Ovary (tissue), 9 donors: ENCODE measurements around the gene KRT31. TPM values are rescaled to one million over a fixed set of nuclear protein-coding genes. Genes with fewer than 3 reads are reported as not detected.

Source experiments
- DNase-seq, 5 donors: peaks; one replicate each; pipeline ENCODE4 v3.0.0-alpha.2; 2019 to 2020
- H3K27ac ChIP-seq, 2 donors: fragments of 200-600 bp; one replicate each; pipeline versions ENCODE4 v1.5.1 to v1.8.0; 2019 to 2022
- H3K27me3 ChIP-seq: fragments of 200-600 bp; one replicate; pipeline ENCODE4 v1.8.0; 2022
- H3K36me3 ChIP-seq: fragments of 200-600 bp; sonication (generic); one replicate; pipeline ENCODE4 v1.5.1; 2019
- H3K4me1 ChIP-seq: one replicate; pipeline ENCODE4 v1.8.1; 2013; ENCODE audit warnings: mild to moderate bottlenecking, moderate library complexity; ENCODE audit not compliant: insufficient read depth
- H3K4me3 ChIP-seq: fragments of 200-600 bp; sonication (generic); one replicate; pipeline ENCODE4 v1.5.1; 2017
- H3K9me3 ChIP-seq, 2 donors: fragments of 200-600 bp in 1 of 2; sonication (generic) in 1 of 2; one replicate each; pipeline versions ENCODE4 v1.5.1 to v1.8.1; 2013 to 2019; ENCODE audit warnings: mild to moderate bottlenecking in 1 of 2, moderate library complexity in 1 of 2
- EP300 ChIP-seq: sonication (generic); formaldehyde crosslinking; IDR thresholded peaks from one replicate; pipeline ENCODE4 v1.6.1; 2017; ENCODE audit warnings: antibody characterized with exemption
- POLR2A ChIP-seq: fragments of 450-650 bp; IDR thresholded peaks from one replicate; pipeline ENCODE4 v1.6.1; 2017; ENCODE audit warnings: antibody characterized with exemption, mild to moderate bottlenecking, moderate library complexity
- WGBS, 3 donors: extraction: QIAGEN DNeasy Blood & Tissue Kit in 1 of 3; methylation state at CpG; one replicate each; pipeline versions ENCODE4 v1.1.5 to v1.1.7; 2013 to 2017; 5-methylcytosine and 5-hydroxymethylcytosine counted together
- intact Hi-C, 4 donors: fragments of 100-400 bp; cut with DNase I; formaldehyde crosslinking; loops; one replicate each; pipeline versions ENCODE4 v1.11.0 to v1.15.1; 2022 to 2023
- polyA plus RNA-seq, 2 donors: library from polyadenylated mRNA; stranded (reverse); fragments of 200-250 nt in 1 of 2; fragments of 350-450 nt in 1 of 2; fragmentation: Illumina TruSeq in 1 of 2; extraction: RNeasy Lipid Tissue Mini Kit (QIAGEN cat#74804) in 1 of 2; gene quantifications; one replicate each; pipeline ENCODE4 v1.2.3, GENCODE V29; 2013 to 2014
- total RNA-seq, 7 donors: library from RNA; depleted of rRNA in 2 of 7; stranded (reverse); fragments of >200 nt in 2 of 7; fragmentation: NEBNext Ultra II Directional in 3 of 7; extraction: Animal tissue kit (Norgen Biotek cat#: 25700) in 3 of 7; gene quantifications; one replicate each; pipeline versions ENCODE4 v1.1.0 to v1.2.4, GENCODE V29; 2016 to 2023
- TF ChIP-seq, protein P1 (sequence below), 3 donors: fragments of 450-650 bp in 2 of 3; fragments of 200-600 bp in 1 of 3; IDR thresholded peaks; one replicate each; pipeline versions ENCODE4 v1.5.1 to v1.8.0; 2016 to 2022; ENCODE audit warnings: antibody characterized with exemption in 3 of 3, mild to moderate bottlenecking in 1 of 3
- donor health status: DM: no; HTN: no; CAD: no; lungs with moderate emphysema.
- donor health status: DM: no; HTN: no; CAD: no.
- donor health status: Bipolar disorder and iron deficiency.
- donor health status: DM: yes; HTN: yes; CAD: no.
- donor health status: DM: no; HTN: no; CAD: no.
- donor health status: DM: yes; HTN: yes; CAD: no.

The KRT31 gene
- total and polyA plus RNA-seq, 9 donors, result not detected

DNA sequence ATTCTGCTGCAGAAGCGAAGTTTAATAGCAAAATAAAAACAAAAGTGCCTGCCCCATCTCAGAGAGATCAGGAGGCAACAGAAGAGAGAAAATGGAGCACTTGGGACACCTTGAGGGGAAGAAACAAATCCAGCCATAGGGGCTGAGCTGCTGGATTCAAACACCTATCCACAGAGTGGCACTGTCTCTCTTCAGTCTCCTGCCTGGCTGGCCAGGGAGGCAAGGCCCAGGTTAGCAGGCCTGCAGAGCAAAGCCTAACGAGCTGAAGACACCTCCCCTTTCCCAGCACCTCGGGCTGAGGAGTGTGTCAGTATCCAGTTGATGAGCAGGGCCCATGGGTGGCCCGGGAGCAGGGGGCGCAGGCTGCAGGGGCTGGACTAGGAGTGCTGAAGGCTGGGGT is 8.8 kb upstream of the KRT31 start:
- no peaks in the 10 kb centered on the region for H3K4me1 ChIP-seq
- no peak for DNase-seq
- TF ChIP-seq POLR2A (no peak), EP300 (no peak)
- TF ChIP-seq, protein P1, sequence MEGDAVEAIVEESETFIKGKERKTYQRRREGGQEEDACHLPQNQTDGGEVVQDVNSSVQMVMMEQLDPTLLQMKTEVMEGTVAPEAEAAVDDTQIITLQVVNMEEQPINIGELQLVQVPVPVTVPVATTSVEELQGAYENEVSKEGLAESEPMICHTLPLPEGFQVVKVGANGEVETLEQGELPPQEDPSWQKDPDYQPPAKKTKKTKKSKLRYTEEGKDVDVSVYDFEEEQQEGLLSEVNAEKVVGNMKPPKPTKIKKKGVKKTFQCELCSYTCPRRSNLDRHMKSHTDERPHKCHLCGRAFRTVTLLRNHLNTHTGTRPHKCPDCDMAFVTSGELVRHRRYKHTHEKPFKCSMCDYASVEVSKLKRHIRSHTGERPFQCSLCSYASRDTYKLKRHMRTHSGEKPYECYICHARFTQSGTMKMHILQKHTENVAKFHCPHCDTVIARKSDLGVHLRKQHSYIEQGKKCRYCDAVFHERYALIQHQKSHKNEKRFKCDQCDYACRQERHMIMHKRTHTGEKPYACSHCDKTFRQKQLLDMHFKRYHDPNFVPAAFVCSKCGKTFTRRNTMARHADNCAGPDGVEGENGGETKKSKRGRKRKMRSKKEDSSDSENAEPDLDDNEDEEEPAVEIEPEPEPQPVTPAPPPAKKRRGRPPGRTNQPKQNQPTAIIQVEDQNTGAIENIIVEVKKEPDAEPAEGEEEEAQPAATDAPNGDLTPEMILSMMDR (IDR thresholded peaks at IDR 0.05), result no peak
- no peak overlapping the region for H3K4me3 ChIP-seq
- intact Hi-C loops, result loop anchor here in 1 of 4 donors (10.0 kb wide), 1 partner anchor 249 kb away; no protein-coding TSS in a partner anchor
- no peaks in the 10 kb centered on the region for H3K9me3 ChIP-seq
- H3K27ac ChIP-seq, result no peak overlapping the region
- no peaks in the 10 kb centered on the region for H3K27me3 ChIP-seq
- H3K36me3 ChIP-seq, result no peaks in the 10 kb centered on the region
- 59 to 72% (median 61%) methylated on average over 5 of the region's 5 CpGs for WGBS, 3 donors

DNA sequence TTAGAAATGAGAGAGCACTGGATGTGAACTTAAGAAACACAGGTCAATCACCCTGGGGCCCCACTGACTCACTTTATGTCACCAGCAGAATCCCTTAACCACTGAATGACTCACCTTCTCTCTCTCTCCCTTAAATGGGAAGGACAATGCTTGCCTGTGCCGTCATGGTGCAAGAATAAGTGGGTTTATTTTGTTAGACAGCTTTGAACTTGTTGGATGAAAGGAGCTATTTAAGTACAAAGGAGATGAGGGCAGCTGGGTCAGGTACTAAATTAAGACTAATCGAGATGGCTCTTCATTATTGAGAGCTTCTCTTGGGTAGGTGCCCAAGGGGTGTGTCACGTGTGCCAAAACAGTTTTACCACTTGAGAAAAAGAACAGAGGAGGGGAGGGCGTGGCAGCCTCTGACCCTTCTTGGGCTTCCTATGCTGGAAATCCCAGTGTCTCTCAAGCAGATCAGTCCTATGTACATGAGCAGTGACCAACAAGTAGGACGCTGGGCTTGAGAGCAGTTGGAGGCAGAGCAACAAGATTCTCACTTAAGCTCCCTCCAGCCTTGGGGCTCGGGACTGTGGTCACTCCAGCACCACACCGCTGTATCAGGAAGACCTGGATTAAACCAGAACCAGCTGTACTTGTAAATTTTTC is 6.7 kb upstream of the KRT31 start:
- intact Hi-C loops, result loop anchor here in 1 of 4 donors (10.0 kb wide), 1 partner anchor 251 kb away; no protein-coding TSS in a partner anchor

DNA sequence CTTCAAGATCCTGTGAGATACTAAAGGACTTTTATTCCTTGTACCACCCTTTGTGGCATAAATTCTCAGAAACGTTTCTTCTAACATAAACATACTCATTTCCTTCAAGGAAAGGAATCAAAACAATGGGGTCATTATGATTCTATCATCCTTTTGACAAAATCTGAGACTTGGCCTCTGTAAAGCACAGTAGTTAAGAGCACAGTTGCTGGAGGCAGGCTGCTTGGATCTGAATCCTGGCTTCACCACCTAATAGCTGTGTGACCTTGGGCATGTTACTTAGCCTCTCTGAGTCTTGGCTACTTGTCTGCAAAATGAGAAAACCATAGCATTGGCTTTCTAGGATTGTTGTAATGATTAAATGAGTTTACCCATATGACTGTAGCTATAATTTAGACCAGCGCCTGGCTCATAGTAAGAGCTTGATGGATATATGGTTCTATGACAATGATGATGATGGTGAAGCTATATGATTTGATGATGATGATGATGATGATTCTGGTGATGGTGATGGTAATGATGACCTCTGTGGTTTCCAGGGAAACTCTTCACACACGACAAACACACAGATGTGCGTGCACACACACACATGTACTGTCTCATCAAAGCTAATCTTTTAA is 6.1 kb upstream of the KRT31 start:
- WGBS, 3 donors, result 71 to 78% (median 74%) methylated on average over 4 of the region's 4 CpGs
- intact Hi-C loops, result loop anchor here in 1 of 4 donors (10.0 kb wide), 1 partner anchor 251 kb away; no protein-coding TSS in a partner anchor
- H3K4me1 ChIP-seq, result no peaks in the 10 kb centered on the region
- no peak overlapping the region for H3K27ac ChIP-seq
- H3K27me3 ChIP-seq, result no peaks in the 10 kb centered on the region
- no peak overlapping the region for H3K4me3 ChIP-seq
- no peaks in the 10 kb centered on the region for H3K9me3 ChIP-seq
- no peaks in the 10 kb centered on the region for H3K36me3 ChIP-seq
- no peak for DNase-seq
- TF ChIP-seq POLR2A (no peak), EP300 (no peak)
- TF ChIP-seq, protein P1 (IDR thresholded peaks at IDR 0.05), result no peak

More for the DNA sequence above, 6.7 kb upstream of the KRT31 start:
- Histone ChIP-seq H3K27me3 (no peaks in the 10 kb centered on the region), H3K4me1 (no peaks in the 10 kb centered on the region), H3K4me3 (no peak overlapping the region), H3K36me3 (no peaks in the 10 kb centered on the region), H3K27ac (no peak overlapping the region), H3K9me3 (no peaks in the 10 kb centered on the region)
- TF ChIP-seq POLR2A, result no peak
- TF ChIP-seq EP300, result no peak
- TF ChIP-seq, protein P1 (IDR thresholded peaks at IDR 0.05), result no peak
- no peak for DNase-seq
- 63 to 74% (median 64%) methylated on average over 7 of the region's 7 CpGs for WGBS, 3 donors

DNA sequence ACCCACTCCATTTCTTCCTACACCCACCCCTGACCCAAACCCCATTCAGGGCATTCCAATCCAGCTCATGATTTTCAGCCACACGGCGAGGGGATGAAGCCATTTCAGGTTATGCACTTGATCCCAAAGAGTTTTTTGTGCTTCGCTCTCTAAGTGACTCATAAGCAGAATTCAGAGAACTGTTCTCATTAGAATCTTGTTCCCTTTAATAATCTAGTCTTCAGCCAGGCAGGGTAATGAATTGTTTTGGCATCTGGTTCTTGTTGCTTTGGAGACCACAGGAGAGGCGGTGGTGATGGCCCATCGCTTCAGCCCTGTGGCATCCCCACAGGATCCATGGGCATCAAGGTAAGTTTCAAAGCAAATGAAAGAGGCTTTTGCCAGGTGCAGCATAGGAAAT is 4.8 kb upstream of the KRT31 start:
- Histone ChIP-seq H3K9me3 (no peaks in the 10 kb centered on the region), H3K4me3 (no peak overlapping the region), H3K27me3 (no peaks in the 10 kb centered on the region), H3K4me1 (no peaks in the 10 kb centered on the region), H3K27ac (no peak overlapping the region), H3K36me3 (no peaks in the 10 kb centered on the region)
- WGBS, 3 donors, result 73 to 85% (median 79%) methylated on average over 5 of the region's 5 CpGs
- DNase-seq, result no peak
- TF ChIP-seq, protein P1 (IDR thresholded peaks at IDR 0.05), result no peak
- TF ChIP-seq POLR2A, result no peak
- TF ChIP-seq EP300, result no peak
- intact Hi-C loops, result loop anchor here in 1 of 4 donors (10.0 kb wide), 1 partner anchor 253 kb away; no protein-coding TSS in a partner anchor
